ENCODE measurements around the gene VWF.

VWF gene

GRCh38 chr12:6099316-6099715 lies 25.2 kb downstream of the VWF start:
- DNase-seq: no peak

DNA sequence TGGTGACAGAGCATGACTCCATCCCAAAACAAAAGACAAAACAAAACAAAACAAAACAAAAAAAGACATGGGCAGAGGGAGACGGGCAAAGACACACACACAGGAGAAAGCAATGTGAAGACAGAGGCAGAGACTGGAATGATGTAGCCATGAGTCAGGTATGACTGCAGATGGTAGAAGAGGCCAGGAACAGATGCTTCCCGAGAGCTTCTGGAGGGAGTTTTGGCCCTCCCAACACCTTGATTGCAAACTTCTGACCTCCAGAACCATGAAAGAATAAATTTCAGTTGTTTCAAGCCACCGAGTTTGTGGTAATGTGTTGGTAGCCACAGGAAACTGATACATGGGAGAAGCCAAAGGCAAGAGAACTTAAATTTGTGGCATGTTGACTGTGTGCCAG lies 27.1 kb downstream of the VWF start:
- no peak for DNase-seq

- DNase-seq: no peak
Observed at GRCh38 chr12:6096527-6096926, 27.9 kb downstream of the VWF start.

DNA sequence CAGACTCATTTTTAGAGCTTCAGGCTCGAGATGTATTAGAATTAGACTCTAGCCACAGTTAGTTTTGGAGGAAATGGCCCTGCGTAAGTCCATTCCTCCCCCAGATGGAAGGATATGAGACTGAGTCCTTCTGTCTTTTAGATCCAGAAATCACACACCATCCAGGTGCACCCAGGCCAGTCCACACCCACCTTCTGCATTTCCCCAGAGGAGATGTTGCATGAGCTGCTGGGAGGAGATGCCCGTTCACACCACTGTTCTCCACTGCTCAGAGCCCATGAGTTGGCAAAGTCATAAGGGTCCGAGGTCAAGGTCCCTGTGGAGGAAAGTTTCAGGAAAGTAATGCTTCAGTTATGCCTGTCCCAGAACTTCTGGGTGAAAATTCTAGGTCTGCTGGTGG lies 29.2 kb downstream of the VWF start:
- DNase-seq: no peak

GRCh38 chr12:6093764-6094163 lies 30.7 kb downstream of the VWF start:
- no peak for DNase-seq

GRCh38 chr12:6092784-6093722 lies 31.4 kb downstream of the VWF start:
- DNase-seq: no peak

- DNase-seq: no peak
Observed at GRCh38 chr12:6091786-6092566, 32.5 kb downstream of the VWF start.

- no peak for DNase-seq
Observed at GRCh38 chr12:6090803-6091202, 33.7 kb downstream of the VWF start.

GRCh38 chr12:6088921-6089747 lies 35.3 kb downstream of the VWF start:
- DNase-seq: no peak

DNA sequence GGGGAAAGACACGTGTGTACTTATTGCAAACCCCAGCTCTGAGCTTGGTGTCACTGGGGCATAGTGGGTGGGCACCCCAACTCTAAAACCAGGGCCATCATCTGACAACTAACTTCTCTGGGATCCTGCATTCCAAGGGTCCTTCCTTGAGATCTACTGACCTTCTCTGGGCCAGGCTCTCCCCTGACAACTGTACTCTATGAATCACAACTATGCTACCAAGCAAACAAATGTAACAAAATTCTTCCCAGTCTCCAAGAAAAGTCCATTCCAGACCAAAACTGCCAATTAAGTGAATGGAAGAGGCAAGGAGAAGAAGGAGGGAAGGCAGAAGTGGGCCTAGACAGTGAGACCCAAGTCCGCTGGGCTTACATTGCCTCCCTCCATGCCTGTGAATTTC lies 38.2 kb downstream of the VWF start:
- DNase-seq: no peak

DNA sequence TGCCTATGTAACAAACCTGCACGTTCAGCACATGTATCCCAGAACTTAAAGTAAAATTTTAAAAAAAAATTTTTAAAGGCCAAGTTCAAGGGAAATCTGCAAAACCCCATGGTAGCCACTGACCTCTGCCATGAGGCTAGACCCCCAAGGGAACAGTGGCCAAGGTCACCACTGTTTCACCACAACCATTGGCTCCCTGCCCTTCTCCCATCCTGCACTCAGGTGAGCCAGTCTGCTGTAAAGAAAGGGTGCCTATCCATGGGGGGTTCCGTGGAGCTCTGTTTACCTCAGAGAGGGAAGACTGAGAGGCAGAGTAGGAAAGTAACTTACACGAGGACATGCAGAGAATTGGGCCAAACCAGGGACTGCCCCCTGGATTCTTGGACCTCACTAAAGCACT lies 38.6 kb downstream of the VWF start:
- DNase-seq: no peak

DNA sequence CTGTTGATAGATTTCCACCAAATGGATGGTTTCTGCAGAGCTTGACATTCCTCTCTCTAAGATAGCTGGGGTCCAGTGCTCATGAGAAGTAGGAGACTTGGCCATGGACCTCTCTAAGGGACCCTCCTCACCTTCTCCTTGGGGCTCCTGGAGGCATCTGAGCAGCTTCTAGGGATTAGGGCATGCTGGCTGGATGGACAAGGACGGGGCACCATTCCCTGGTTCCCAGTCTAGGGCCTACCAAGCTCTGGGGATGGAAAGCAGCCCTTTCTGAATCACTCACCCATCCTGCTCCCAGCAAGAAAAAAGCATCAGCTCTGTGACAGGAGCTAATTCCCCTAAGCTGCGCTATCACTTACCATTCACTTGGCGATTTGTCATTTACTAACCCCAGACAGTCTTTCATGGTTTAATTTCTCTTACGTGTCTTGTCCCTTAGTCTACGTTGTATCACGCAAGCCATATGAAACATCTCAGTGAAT lies 39.5 kb downstream of the VWF start:
- no peak for DNase-seq

DNA sequence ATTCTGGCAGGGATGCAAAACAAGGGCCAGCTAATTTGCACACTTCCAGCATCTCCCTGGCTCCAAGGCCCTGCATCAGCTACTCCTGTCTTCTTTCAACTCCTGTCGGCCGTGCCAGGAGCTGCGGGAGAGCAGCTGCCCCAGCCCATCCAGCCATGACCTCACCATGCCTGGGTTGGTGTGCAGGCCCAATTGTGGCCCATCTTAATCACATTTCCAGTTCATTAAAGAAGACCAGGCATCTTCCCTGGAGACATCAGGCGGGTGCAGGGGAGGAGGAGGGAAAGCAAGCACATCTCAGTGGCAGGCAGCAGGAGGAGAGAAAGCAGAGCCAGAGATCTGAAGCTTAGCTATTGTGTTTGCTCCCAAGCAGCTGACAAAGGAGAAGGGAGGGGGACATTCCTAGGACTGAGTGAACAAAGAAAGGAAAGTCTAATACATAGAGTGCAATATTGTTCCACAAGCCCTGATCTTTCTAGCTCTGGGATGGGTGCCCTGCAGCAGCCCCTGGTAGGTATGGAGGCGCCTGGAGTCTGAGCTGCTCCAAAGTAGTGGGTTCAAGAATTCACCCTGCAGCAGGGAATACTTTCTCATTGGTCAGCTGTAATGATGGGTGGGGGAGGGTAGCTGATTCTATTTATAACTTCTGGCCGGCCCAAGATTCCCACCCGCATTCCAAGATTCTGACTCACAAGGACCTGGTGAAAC lies 40.1 kb downstream of the VWF start:
- DNase-seq: no peak

DNA sequence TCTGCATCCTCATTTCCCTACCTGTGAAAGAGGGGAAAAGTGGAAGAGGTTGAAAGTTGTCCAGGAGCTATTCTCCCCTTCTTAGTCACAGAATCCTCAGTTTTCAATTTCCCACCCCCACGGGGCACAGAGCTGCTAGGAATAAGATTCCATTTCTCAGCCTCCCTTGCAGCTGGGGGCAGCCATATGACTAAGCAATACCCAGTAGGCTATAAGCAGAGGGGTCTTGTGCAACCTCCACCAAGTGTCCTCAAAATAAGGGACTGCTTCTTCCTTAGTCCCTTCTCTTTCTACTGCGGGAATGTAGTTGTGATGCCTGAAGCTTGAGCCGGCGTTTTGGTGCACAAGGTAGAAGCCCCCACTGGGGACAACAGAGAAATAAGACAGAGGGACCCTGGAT lies 40.9 kb downstream of the VWF start:
- no peak for DNase-seq

DNA sequence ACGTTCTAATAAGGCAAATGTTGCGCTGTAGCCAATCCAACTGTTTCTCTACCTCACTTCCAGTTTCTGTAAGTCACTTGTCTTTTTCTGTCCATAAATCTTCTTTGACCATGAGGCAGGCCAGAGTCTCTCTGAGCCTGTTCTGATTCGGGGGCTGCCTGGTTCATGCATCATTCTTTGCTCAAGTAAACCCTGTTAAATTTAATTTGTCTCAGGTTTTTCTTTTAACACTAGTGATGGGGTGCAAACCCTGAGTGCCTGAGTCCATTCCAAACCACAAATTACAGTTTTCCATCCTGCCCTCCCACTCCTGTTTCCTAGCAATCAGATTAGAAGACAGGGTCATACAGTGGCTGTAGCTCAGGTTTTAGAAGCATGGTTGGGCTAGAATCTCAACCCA lies 41.9 kb downstream of the VWF start:
- no peak for DNase-seq

- no peak for DNase-seq
Observed at GRCh38 chr12:6080149-6081045, 44.1 kb downstream of the VWF start.

DNA sequence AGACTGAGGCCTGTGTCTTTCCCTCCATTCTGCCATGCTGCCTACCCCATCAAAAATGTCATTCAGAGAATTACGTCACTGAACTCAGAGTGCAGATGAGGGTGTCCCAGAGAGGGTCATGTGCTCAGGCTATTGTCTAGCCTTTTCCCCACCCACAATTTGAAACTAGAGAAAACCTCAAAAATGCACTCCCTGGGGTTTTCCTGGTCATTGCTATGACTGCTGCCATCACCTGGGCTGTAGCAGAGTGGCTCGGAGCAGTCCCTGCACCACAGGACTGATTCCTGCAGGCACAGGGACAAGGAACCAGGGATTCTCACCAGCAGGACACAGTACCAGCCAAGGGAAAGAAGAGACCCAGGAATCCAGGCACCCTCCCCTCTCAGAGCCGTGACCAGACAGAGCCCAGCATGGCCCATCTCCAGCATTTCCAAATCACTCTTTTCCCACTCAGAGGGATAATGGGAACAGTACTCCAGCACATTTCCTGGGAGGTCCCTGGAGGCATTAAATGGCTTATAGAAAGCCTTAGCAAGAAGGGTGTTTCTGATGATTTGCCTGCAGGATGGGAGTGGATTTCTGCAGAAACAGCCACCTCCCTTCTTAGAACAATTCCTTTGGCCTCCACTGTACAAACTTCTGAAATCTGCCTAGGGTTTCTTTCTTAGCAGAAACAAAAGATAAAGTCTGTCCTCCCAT lies 45.9 kb downstream of the VWF start:
- DNase-seq: no peak

DNA sequence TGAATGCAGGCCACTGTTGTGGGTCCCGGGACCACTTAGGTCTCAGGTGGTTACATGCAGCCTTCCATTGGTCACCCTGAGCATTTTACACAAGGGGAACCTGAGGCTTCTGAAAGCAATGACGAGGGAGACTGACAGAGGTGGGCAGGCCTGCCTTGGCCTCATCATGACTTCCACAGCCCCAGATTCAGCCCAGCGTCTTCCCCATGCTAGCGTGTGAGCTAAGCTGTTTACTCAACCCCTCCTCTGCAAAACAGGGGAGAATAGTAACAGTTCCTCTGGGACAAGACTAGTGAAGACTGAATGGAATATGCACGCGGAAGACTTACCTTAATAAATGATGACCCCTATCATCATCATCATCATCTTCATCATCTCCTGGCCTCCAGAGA lies 46.8 kb downstream of the VWF start:
- no peak for DNase-seq

DNA sequence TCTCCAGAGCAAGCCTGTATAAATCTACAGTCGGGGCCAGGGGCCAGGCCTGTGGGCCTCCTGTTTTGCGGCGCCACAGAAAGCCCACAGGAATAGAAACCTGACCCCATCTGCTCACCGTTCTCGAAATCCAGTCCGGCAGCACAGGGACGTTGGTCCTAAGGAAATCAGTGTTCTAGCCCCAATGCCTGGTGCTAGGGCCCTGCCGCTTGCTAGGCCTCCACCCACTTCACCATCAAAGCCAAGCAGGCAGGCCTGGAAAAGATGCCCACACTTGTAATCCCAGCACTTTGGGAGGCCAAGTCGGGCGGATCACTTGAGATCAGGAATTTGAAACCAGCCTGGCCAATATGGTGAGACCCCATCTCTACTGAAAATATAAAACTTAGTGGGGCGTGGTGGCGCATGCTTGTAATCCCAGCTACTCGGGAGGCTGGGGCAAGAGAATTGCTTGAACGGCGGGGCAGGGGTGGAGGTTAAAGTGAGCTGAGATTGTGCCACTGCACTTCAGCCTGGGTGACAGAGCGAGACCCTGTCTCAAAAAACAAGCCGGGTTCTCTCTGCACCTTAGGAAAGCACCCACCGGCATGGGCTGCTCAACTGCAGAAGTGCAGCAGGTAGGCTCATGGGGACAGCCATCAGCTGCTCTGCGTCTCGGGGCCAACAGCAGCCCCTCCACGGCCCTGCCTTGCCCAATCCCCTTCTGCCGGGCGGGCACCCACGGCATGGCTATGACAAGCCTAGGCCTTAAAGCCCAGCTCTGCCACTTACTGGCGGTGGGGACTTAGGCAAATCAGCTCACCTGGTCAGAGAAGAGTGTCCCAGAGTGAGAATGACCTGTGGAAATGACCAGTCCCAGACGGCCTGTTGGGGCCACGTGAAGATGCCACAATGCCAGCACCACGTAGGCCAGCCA lies 47.4 kb downstream of the VWF start:
- no peak for DNase-seq

DNA sequence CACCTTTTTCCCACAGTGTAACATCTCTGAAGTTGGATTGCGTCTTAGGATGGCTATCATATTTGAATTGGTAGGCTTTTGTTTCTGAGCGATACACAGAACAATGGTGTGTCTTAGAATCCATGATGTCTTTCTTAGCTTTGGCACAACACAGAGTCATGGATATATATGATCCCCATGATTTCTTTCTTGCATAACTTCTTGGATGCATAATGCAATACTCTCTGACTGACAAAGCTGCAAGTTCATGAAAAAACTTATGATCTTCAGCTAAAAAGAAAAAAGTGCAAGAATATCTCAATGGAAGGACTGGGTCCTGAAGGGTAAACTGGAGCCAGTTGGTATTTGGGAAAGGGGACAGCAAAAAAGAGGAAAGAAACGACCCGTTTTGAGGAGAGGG lies 48.1 kb downstream of the VWF start:
- DNase-seq: no peak

Data from activated CD4-positive, alpha-beta T cell treated with anti-CD3 and anti-CD28 coated beads, Interleukin-2, amount 50 U/mL, for 48 hours (primary cell).